Kidney epithelial cell (primary cell): ENCODE measurements around the gene CDC42BPA. TPM values are rescaled to one million over a fixed set of nuclear protein-coding genes. Genes with fewer than 3 reads are reported as not detected.
A peak's percentile ranks its signal among the peaks of the same experiment; 100 is the strongest.

Experiments
- DNase-seq: peaks from one replicate; pipeline ENCODE4 v3.0.0-alpha.2; 2010; ENCODE audit warnings: low read depth
- H3K27me3 ChIP-seq: 2 replicates; pipeline ENCODE4 v1.6.0; 2011; ENCODE audit warnings: low read length; ENCODE audit not compliant: control insufficient read depth, insufficient read depth
- H3K36me3 ChIP-seq: 2 replicates; pipeline ENCODE4 v1.5.1; 2011; ENCODE audit warnings: low read length; ENCODE audit not compliant: control insufficient read depth, insufficient read depth
- H3K4me3 ChIP-seq: 2 replicates; pipeline ENCODE4 v1.5.1; 2011; ENCODE audit warnings: low read depth, mild to moderate bottlenecking, control low read depth, low read length
- CTCF ChIP-seq: IDR thresholded peaks from 2 replicates; pipeline ENCODE4 v1.5.1; 2011; ENCODE audit warnings: mild to moderate bottlenecking, moderate library complexity, low read length, control low read depth, inconsistent platforms; ENCODE audit not compliant: insufficient read depth, poor library complexity, severe bottlenecking
- total RNA-seq: library from RNA; depleted of rRNA; stranded (reverse); fragments of >200 nt; gene quantifications from 2 replicates; pipeline ENCODE4 v1.2.3, GENCODE V29; 2015

The CDC42BPA gene
- total RNA-seq, 1 donor from 2014 or later: 33.4 TPM

DNA sequence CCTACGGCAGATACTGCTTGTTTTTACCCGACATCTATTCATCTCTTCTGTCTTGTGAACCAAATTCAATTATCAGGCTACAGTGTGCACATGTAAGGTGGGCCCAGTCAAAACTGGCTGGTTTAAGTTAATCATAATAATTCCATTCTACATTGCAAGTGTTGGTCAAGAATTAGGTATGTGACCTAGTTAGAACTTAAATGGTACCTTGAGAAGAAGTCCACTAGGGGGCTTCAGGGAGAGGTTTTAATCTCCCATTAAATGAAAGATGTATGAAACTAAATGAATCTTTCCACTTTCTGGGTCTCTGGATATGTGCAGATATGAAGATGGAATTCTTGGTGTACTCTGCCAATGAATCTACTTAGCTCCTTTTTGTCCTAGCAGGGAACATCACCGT, 187.1 kb downstream of the CDC42BPA start:
- DNase-seq: no peak

GRCh38 chr1:227127891-227128290, 190.4 kb downstream of the CDC42BPA start:
- no peaks in the 10 kb centered on the region for H3K36me3 ChIP-seq
- no peak for TF ChIP-seq CTCF
- no peaks in the 10 kb centered on the region for H3K27me3 ChIP-seq
- DNase-seq: no peak
- no peak overlapping the region for H3K4me3 ChIP-seq

More for the DNA sequence above, 187.1 kb downstream of the CDC42BPA start:
- TF ChIP-seq CTCF: peak; percentile 16
- Histone ChIP-seq H3K36me3 (no peaks in the 10 kb centered on the region), H3K27me3 (no peaks in the 10 kb centered on the region), H3K4me3 (no peak overlapping the region)

DNA sequence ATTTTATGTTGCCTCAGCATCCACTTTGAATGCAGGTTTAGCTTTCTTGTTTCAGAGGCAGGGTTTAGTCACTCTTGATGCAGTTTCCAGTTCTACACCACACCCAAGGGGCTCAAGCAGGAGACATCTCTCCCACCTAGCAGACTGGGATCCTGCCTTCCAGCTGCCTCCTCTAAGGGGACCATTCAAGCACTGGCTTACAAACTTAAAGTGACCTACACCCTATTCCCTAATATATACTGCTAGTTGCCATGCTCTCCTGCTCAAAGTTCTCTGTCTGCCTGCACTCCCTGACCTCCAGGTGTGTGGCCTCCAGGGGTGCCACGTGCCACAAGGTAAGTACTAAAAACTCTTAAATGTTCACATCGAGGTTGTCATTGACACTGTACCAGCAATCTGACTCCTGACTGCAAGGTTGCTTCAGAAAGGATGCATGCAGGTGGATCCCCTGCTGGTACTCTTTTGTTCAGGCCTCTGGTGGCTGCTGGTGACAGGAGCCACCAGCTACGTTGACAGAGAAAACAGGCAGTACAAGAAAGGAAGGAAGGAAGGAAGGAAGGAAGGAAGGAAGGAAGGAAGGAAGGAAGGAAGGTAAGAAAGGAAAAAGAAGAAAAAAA, 192.3 kb downstream of the CDC42BPA start:
- DNase-seq: no peak
- Histone ChIP-seq H3K36me3 (no peaks in the 10 kb centered on the region), H3K4me3 (no peak overlapping the region), H3K27me3 (no peaks in the 10 kb centered on the region)
- TF ChIP-seq CTCF: no peak

- no peaks in the 10 kb centered on the region for H3K36me3 ChIP-seq
- no peak overlapping the region for H3K4me3 ChIP-seq
- TF ChIP-seq CTCF: no peak
- DNase-seq: no peak
- H3K27me3 ChIP-seq: no peaks in the 10 kb centered on the region
Observed at GRCh38 chr1:227124473-227124872, 193.8 kb downstream of the CDC42BPA start.

DNA sequence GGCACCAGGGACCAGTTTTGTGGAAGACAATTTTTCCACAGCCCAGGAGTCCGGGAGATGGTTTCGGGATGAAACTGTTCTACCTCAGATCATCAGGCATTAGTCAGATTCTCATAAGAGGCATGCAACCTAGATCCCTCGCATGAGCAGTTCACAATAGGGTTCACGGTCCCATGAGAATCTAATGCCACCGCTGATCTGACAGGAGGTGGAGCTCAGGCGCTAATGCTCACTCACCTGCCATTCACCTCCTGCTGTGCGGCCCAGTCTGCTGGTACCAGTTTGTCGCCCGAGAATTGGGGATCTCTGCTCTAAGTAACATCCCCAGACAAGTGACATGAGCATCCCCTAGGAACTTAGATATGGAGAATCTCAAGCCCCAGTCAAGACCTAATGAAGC, 197.5 kb downstream of the CDC42BPA start:
- Histone ChIP-seq H3K27me3 (no peaks in the 10 kb centered on the region), H3K4me3 (no peak overlapping the region), H3K36me3 (no peaks in the 10 kb centered on the region)
- DNase-seq: no peak
- no peak for TF ChIP-seq CTCF

DNA sequence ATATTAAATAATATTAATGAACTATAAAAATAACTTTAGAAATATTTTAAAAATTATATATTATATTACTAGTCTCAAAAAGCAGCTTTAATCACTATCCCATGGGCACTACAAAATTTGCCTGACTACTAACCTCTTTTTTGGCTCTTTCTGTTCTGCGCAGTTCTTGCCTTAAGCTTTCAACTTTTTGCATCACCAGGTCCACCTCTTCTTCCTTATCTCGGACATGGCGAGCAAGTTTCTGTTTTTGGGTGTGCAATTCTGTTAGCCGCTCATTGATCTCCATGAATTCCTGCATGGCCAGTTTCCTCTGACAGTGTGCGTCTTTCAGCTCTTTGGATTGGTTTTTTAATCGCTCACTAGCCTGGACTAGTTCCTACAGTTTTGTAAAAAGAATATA, 205.8 kb downstream of the CDC42BPA start:
- TF ChIP-seq CTCF: no peak
- H3K4me3 ChIP-seq: no peak overlapping the region
- DNase-seq: no peak

More for the DNA sequence above, 205.8 kb downstream of the CDC42BPA start:
- Histone ChIP-seq H3K36me3 (no peaks in the 10 kb centered on the region), H3K27me3 (no peaks in the 10 kb centered on the region)
